Endodermal cell (in vitro differentiated cells): ENCODE data around the gene MAST3. TPM values are rescaled to one million over a fixed set of nuclear protein-coding genes. Genes with fewer than 3 reads are reported as not detected.

Source experiments
- DNase-seq: peaks from one replicate; pipeline ENCODE4 v3.0.0-alpha.2; 2017
- H3K27ac ChIP-seq: 2 replicates; pipeline ENCODE4 v1.5.1; 2013; ENCODE audit warnings: mild to moderate bottlenecking, low read depth, low read length, moderate library complexity
- H3K27me3 ChIP-seq: 2 replicates; pipeline ENCODE4 v1.6.1; 2013; ENCODE audit warnings: mild to moderate bottlenecking, low read length, moderate library complexity; ENCODE audit not compliant: insufficient read depth, control insufficient read depth, poor library complexity, severe bottlenecking
- H3K36me3 ChIP-seq: 2 replicates; pipeline ENCODE4 v1.7.0; 2013; ENCODE audit warnings: mild to moderate bottlenecking, low read length, moderate library complexity; ENCODE audit not compliant: control insufficient read depth, insufficient read depth
- H3K4me1 ChIP-seq: one replicate; pipeline ENCODE4 v1.7.0; 2013; ENCODE audit warnings: low read length; ENCODE audit not compliant: control insufficient read depth, insufficient read depth
- H3K4me3 ChIP-seq: 2 replicates; pipeline ENCODE4 v1.5.1; 2013; ENCODE audit warnings: mild to moderate bottlenecking, low read length, moderate library complexity
- H3K9ac ChIP-seq: 2 replicates; pipeline ENCODE4 v1.6.1; 2013; ENCODE audit warnings: mild to moderate bottlenecking, low read length, moderate library complexity; ENCODE audit not compliant: poor library complexity, severe bottlenecking; ENCODE audit errors: extremely low read depth
- H3K9me3 ChIP-seq: 2 replicates; pipeline ENCODE4 v1.6.1; 2013; ENCODE audit warnings: mild to moderate bottlenecking, low read length, moderate library complexity; ENCODE audit not compliant: control insufficient read depth
- H3K27ac Mint-ChIP-seq: 2 replicates; pipeline ENCODE4 v1.8.0; 2020; ENCODE audit warnings: mixed read lengths
- H3K27me3 Mint-ChIP-seq: 2 replicates; pipeline ENCODE4 v1.8.0; 2021; ENCODE audit warnings: mild to moderate bottlenecking, mixed read lengths; ENCODE audit not compliant: insufficient read depth
- H3K36me3 Mint-ChIP-seq: 2 replicates; pipeline ENCODE4 v1.8.0; 2020; ENCODE audit warnings: low read depth, mixed read lengths
- H3K4me1 Mint-ChIP-seq: 2 replicates; pipeline ENCODE4 v1.8.0; 2020; ENCODE audit warnings: mixed read lengths
- H3K4me3 Mint-ChIP-seq: 2 replicates; pipeline ENCODE4 v1.8.0; 2020; ENCODE audit warnings: mild to moderate bottlenecking, moderate library complexity, mixed read lengths
- H3K9me3 Mint-ChIP-seq: 2 replicates; pipeline ENCODE4 v1.8.0; 2020; ENCODE audit warnings: mild to moderate bottlenecking, mixed read lengths
- CTCF ChIP-seq: fragments of 200-600 bp; sonication (generic); conservative IDR thresholded peaks from 2 replicates; pipeline ENCODE4 v1.5.0; 2021; ENCODE audit warnings: antibody characterized with exemption, mild to moderate bottlenecking
- WGBS, 2 experiments: methylation state at CpG; one replicate each; pipeline versions ENCODE4 v1.1.5 to v1.1.7; 2013; ENCODE audit warnings: missing lambda C conversion rate in 2 of 2, mixed read lengths in 1 of 2; ENCODE audit not compliant: insufficient coverage in 1 of 2, insufficient read length in 1 of 2; 5-methylcytosine and 5-hydroxymethylcytosine counted together
- total RNA-seq, 2 donors: library from RNA; stranded (reverse); fragmentation: NEBNext Ultra II Directional in 1 of 2; extraction: Animal tissue kit (Norgen Biotek cat#: 25700) in 1 of 2; gene quantifications; 2 replicates in 1 of 2; 3 replicates in 1 of 2; pipeline ENCODE4 v1.2.1, GENCODE V29; 2021

The MAST3 gene
- total RNA-seq, 2 donors from 2014 or later: 13.0 to 15.1 TPM

- Mint-ChIP-seq H3K4me1 (peaks cover 13% of the 10 kb centered on the region), H3K36me3 (peaks cover 6% of the 10 kb centered on the region), H3K27ac (no peak overlapping the region), H3K4me3 (no peak overlapping the region), H3K9me3 (no peaks in the 10 kb centered on the region), H3K27me3 (peaks cover 13% of the 10 kb centered on the region)
- H3K9ac ChIP-seq: no peak overlapping the region
- peaks cover 5% of the 10 kb centered on the region for H3K4me1 ChIP-seq
- H3K9me3 ChIP-seq: no peaks in the 10 kb centered on the region
- H3K27ac ChIP-seq: no peak overlapping the region
- TF ChIP-seq CTCF: no peak
- H3K4me3 ChIP-seq: no peak overlapping the region
- peaks cover under 1% of the 10 kb centered on the region for H3K27me3 ChIP-seq
- H3K36me3 ChIP-seq: no peaks in the 10 kb centered on the region
- DNase-seq: no peak
- WGBS, 2 experiments: 92 to 98% methylated on average over 4 of the region's 4 CpGs
Observed at GRCh38 chr19:18114483-18114882, 16.9 kb downstream of the MAST3 start.

- Histone ChIP-seq H3K27ac (peak overlapping the region; percentile 44), H3K9ac (peak overlapping the region; percentile 30), H3K27me3 (no peaks in the 10 kb centered on the region), H3K4me1 (no peaks in the 10 kb centered on the region), H3K36me3 (no peaks in the 10 kb centered on the region), H3K9me3 (no peaks in the 10 kb centered on the region), H3K4me3 (no peak overlapping the region)
- DNase-seq: no peak
- peaks cover 11% of the 10 kb centered on the region for H3K4me1 Mint-ChIP-seq
- H3K4me3 Mint-ChIP-seq: peak overlapping the region; percentile 69
- H3K36me3 Mint-ChIP-seq: peaks cover 4% of the 10 kb centered on the region
- no peak for TF ChIP-seq CTCF
- whole genome bisulfite sequencing, 2 experiments: 35 to 57% methylated on average over 6 to 11 of the region's 11 CpGs
- H3K9me3 Mint-ChIP-seq: no peaks in the 10 kb centered on the region
- H3K27ac Mint-ChIP-seq: peak overlapping the region; percentile 91
- H3K27me3 Mint-ChIP-seq: peaks cover 6% of the 10 kb centered on the region
Observed at GRCh38 chr19:18117364-18117691, 19.8 kb downstream of the MAST3 start.

- H3K27me3 ChIP-seq: no peaks in the 10 kb centered on the region
- Mint-ChIP-seq H3K27ac (peak overlapping the region; percentile 91), H3K9me3 (no peaks in the 10 kb centered on the region), H3K4me1 (peaks cover 11% of the 10 kb centered on the region), H3K27me3 (peaks cover 6% of the 10 kb centered on the region), H3K36me3 (peaks cover 9% of the 10 kb centered on the region), H3K4me3 (peak overlapping the region; percentile 69)
- H3K4me3 ChIP-seq: peak overlapping the region; percentile 81
- no peaks in the 10 kb centered on the region for H3K4me1 ChIP-seq
- peak; percentile 98 for DNase-seq
- no peaks in the 10 kb centered on the region for H3K36me3 ChIP-seq
- peak overlapping the region; percentile 68 for H3K27ac ChIP-seq
- peak; percentile 13 for TF ChIP-seq CTCF
- H3K9me3 ChIP-seq: no peaks in the 10 kb centered on the region
- WGBS, 2 experiments: 0% methylated on average over 8 to 84 of the region's 86 CpGs
- H3K9ac ChIP-seq: peak overlapping the region; percentile 81
Observed at GRCh38 chr19:18117692-18118378, 20.3 kb downstream of the MAST3 start.
